Right renal cortex interstitium (tissue), 3 donors: ENCODE data around the gene DCLK1. TPM values are rescaled to one million over a fixed set of nuclear protein-coding genes. Genes with fewer than 3 reads are reported as not detected.

ENCODE experiments used
- DNase-seq, 3 donors: peaks; one replicate each; pipeline ENCODE4 v3.0.0-alpha.2; 2013; ENCODE audit warnings: low read depth in 3 of 3, low spot score in 2 of 3
- polyA plus RNA-seq, 3 donors: library from polyadenylated mRNA; unstranded; fragments of 120-200 nt; gene quantifications; one replicate each; pipeline ENCODE4 v1.2.1, GENCODE V29; 2013; ENCODE audit not compliant: insufficient read length in 3 of 3

Gene DCLK1
- polyA plus RNA-seq, 3 donors, result 3.5 to 6.3 (median 4.4) TPM

DNA sequence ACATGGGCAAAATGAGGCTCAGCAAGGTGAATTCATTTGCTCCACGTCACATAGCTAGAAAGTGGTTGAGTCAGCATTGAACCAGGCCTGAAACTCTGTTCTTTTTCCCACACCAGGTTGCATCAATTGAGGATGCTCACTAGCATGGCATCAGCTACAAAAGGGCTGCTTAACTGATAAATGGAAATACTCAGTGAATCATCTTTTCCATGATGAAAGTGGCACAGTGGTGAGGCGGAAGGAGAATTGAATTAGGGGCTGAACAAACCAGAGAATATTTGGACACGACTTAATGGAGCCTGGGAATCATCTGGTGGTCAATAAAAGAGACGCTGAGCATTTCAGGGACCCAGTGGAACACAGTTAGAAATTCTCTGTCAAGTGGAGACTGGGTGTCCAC, 334.6 kb downstream of the DCLK1 start:
- no peak for DNase-seq

DNA sequence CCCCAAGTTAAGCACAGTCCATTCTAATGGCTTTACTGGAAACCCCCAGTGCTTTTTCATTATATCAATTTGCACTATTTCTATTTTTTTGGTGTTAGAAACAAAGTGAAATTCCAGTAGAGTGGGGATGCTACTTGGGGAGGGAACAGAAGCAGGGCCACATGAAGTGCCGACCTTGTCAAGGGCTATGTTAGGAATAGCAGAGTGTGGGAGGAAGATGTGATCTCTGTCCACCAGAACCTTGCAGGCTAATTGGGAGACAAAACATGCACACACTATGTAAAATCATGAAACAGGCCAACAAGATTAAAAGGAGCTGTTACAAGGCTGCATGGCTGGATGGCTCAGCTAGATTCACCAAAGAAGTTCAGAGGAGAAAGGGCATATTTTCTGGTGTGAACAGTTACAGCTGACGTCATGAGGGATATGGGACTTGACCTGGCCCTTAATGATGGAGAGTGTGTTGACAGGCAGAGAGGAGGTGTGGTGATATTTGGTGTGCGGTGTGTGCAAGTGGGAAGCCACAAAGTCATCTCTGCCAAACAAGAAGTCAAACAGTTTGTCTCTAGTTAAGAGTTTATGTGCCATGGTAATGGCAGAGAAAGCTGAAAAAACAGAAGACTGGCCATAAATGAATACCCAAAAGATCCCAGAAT, 336.3 kb downstream of the DCLK1 start:
- no peak for DNase-seq

DNA sequence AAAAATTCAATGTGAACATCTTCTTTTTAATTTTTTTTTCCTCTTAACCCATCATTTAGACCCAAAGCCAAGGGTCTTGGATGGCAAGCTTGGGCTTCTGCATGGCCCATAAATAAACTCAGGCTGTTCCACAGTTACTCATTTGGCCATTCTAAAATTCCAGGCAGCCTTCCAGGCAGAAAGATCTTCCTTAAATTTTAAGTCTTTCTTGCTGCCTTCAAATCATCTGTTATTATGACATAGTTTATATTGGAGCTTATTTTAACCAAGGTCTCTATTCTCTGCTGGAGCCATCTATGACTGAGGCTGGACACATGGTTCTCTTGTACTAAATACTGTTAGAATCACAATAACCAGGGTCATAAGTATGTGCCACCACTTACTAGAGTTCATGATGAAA, 337.4 kb downstream of the DCLK1 start:
- no peak for DNase-seq

DNA sequence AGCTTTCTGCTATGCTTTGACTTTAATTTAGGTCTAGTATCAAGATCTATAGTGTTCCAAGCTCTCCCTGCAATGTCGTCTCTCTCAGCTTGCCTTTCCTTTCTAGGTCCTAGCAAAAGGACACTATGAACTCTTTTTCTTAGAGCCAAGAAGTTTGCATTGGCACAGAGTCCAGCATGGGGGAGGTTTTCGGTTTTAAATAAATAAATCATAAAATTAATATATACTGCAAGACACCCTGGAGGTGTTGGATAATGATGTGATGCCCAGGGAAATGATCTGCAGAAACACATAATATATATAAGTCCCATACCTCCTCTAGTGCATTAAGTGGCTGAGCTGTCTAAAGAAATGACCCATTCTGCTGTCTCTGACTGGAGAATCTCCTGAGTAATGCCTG, 338.3 kb downstream of the DCLK1 start:
- no peak for DNase-seq

DNA sequence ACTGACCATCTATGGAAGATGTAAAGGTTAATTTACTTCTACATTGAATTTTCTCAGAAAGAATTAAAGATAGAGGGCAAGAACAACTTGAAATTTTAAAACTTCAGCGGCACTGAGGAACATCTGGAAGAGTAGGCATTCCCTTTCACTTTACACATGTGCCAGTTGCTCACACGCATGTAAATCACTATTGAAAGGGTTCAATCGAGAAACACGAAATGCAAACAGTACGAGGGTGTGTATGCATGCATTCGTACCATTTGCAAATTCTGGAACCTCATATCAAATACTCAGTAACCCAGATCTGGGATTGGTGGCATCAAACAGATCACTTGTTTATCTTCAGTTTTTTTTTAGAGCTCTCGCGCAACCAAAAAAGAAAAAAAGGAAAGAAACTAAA, 339.2 kb downstream of the DCLK1 start:
- no peak for DNase-seq

DNA sequence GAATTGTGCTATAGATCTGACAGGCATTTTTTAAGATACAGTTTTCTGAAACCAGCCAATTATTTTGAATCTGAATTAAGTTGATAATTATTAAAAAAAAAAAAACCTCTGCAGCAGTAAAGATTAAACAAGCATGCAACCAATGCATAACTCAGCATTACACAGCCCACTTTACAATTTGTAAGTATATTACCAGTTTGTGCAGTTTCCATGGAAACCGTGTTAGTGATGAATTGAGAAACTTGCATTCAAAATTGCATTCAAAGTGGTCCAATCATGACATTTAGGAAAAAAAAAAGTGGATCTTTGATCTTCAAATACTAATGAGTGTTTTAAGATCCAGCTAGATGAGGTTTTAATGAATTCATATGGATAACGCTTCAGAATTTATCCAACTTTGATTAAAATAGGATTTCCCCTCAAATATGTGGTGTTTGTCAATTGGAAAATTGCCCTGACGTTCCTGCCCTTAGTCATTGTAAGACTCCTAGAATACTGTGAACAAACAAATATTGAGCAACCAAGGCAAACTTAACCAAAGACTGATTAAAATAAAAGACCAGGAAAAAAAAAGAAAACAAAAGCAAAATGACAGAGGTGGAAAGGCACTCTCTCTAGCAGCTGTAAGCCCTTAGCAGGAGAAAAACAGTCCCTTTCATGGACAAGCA, 339.9 kb downstream of the DCLK1 start:
- DNase-seq, result no peak

DNA sequence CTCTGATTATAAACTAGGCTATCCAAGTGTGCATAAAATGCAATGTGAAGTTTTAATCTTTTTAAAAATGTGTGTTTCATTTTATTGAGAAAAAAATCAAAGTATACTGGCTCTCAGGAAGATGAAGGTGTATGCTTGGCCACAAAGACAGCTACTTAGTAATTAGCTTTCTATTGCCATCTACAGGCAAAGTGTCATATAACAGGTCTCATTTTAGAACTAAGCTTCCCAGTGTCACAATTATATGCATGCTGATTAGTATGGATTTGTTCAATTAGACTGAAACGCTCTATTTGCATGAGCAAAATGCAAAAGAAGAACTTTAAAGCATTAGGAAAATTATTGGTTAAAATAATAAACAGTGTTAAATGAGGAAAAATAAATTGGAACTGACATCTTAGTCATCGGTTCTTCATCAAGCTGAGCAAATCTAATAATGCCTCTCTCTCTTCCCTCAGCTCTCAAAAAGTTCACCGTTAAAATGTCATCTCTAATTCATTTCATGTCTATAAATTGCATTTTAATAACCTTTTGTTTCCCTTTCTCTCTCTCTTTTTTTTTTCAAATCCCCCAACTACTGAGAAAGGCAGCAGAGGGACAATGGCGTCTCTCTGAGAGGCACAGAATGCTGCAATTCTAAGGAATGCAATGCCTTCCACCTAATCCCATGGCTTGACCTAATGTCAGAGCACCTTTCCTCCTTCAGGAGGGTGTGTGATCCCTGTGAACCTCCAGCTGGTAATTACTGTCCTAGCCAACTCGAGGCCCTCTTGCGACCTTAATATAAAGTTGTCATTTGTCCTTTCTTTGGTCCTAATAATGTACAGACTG, 341.6 kb downstream of the DCLK1 start:
- DNase-seq, result no peak

DNA sequence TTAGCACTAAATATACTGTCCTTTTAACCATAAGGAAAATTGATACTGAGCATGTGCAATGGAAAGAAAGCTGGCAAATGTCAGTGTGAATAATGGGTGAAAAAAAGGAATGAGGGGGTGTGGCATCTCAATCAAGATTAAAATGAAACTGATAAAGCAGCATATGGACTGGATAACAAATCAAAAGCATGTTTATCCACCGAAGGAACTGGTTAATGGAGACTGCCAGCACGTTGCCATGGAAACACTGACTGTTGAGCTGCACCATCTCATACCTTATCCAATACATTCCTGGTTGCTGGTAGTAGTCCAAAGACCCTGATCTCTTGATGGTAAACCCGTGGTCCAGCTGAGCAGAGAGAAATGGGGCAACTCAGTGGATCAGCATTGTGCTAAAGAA, 343.2 kb downstream of the DCLK1 start:
- no peak for DNase-seq

DNA sequence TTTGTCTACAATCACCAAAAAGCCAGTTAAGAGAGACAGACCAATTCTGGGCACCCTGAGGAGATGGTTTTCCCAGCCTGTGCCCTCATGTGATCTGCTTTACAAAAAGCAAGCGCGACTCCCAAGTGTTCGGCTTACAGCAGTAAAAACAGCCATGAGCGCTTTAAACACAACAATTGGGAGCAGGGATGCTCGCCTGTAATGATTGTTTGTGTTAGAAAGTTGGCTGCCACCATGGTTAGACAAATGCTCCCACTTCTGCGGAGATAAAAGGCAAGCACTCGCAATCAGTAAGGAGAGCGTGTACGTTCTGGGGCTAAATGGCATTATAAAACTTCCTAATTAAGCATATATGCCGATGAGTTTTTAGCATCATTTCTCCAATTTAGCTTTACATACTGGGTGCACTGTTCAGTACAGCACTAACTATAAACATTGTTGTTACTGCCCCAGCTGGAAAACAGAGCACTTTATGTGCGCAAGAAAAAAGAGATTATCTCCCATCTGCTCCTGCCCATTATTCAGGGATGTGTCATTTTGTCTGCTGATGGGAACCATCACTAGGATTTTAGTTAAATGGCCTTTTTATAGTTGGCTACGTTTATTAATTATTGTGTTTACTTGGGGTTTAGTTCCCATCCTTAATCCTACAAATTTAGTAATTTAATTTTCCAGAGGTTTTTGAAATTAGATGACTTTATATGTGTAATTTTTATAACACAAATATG, 345.4 kb downstream of the DCLK1 start:
- no peak for DNase-seq

DNA sequence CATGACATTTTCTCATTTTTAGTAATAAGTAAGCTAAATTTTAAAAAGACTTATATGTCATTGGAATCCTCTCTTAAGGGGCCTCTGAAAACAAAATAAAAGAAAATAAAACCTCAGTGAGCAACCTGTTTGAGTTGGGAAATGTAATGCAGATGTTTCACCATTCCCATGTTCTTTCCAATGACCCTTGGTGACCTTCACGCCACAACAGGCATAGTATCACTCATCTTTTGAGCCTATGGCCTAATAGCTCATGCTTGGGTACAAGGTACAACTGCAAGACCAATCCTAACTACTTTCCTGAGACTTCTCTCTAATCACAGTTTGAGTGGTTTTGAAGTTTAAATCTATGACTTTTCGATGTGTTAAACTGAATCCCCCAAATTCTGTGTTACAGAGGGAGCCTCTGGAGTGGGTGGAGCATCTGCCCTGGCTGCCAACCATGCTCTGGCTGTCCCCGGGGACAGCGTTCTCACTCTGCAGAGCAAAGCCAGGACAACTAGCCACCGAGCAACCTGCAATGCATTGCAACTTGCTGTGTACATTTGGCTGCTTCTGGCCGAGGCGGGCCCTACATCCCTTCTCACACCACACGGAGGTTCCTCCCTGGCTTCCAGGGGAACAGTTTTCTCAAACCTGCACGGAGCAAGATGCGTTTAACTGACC, 346.8 kb downstream of the DCLK1 start:
- DNase-seq, result no peak

DNA sequence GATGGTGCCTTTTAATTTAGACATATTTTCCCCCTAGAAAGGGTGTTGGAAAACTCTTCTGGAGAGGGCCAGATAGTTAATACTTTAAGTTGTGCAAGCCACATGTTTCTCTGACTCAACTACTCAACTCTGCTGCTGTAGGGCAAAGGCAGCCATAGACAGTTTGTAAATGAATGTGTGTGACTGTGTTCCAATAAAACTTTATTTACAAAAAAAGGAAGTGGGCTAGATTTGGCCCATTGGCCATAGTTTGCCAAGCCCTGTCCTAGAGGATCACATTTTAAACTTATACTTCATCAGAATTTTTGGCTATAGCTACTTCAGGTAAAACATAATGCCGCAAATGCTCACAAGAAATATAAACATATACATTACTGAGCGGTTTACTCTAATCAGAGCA, 348.4 kb downstream of the DCLK1 start:
- DNase-seq, result no peak

DNA sequence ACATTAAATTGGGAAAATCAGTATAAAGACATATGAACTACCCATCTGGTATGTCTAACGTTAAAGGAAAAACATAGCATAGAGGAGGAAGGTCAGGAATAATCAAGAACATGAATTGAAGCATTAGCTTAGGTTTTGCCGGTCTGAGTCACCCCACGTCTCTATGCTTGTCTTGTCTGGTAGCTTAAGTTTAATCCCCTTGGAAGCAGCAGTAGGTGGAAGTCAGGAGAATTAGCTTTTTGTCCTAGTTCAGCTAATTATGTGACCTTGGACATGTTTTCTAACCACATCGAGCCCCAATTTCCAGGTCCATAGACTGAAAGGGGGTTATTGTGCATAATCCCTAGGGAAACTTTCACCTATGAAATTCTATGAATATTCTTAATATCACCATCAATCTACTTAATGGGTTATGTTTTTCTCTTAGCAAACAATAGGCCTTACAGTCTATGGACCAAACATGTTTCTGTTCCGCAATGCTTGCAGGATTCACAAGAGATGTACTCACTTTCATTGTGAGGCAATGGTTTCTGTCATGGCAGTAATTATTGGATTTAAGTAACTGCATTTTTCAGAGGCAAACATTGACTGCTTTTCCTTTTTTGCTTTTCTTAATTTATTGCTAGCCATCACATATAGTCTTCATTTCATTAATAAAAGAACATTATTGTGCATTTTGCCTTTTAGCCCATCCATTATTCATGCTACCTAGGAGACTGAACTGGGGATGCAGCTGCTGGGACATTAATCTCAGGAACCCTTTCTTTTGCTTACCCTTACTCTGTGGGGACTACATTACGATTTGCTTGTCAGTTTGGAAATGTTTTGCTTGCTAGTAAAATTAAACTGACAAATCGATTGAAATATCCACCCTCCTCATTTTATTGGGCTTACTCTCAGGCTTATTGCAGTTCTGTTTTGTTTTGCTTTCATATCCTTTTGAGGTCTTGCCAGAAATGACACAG, 349.9 kb downstream of the DCLK1 start:
- DNase-seq, result no peak

DNA sequence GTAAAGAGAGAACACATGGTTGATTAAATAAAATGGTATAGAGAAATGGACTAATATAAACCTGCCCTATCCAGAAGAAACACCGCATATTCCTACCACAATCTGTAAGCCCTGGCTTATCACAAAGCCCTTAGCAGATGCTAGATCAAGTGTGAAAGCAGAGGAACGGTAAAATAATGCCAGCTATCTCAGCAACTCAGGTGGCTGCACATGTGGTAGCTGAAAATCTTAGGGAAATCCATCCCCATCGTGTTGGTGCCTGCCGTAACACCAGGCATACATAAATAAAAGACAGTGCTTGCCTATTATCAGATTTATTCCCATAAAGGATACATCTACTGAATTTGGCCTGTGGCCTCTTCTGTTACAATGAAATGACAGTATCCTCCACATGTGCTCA, 350.6 kb downstream of the DCLK1 start:
- DNase-seq, result no peak

DNA sequence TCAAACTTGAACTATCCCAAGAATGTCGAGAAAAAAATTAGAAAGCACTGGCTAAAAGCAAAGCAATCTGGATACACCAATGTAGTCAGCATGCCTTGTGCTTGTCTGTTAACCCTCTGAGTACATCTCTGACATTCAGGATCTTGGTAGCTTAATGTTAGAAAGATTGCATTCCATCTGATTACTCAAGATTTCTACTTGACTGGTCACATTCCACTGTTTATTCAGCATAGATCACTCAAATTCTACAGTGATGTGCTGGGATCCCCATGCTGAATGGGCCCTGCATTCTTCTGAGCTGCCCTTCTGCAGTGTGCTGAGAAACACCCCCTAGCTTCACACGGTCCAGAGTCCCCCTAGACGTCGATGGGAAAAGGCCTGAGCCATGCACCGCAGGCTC, 359.3 kb downstream of the DCLK1 start:
- DNase-seq, result no peak

DNA sequence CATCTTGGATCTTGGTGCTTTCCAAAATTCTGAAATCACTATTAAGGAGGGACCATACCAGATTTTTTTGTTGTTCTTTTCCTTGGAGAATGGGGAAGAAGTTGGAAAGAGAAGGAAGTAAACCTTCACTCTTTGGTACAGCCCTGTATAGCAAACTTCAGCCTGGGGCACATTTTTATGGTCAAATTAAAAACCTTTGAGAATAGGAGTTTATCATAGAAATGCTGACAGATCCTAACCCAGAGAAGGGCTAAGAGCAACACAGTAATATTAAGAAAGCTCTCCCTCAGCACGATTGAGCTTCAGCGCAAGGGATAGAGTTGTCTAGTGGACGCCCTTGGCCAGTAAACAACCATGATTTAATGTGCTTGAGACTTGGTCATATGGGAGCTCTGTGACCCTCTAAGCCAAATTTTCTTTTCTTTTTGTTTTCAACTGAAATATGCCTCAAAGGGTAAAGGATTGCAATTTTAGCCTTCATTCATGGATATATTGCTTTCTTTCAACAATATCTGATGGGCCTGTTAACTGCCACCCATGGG, 360.4 kb downstream of the DCLK1 start:
- no peak for DNase-seq

DNA sequence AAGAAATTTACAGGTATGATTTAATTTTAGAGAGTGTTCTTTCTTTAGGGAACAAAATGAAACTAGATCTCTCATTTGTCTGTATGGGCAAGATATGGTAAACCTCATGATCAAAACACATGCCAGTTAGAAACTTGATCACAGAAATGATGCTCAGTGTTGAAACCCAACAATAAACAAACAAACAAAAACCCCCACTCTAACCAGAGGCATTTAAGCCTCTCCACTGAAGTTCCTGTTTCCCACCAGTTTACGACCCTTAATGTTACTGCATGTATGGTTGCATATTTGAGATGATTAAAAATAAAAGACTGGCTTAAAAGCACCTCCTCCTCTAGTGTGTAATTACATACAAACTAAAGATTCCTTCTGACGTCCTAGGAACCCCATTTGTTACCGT, 361.4 kb downstream of the DCLK1 start:
- DNase-seq, result no peak

DNA sequence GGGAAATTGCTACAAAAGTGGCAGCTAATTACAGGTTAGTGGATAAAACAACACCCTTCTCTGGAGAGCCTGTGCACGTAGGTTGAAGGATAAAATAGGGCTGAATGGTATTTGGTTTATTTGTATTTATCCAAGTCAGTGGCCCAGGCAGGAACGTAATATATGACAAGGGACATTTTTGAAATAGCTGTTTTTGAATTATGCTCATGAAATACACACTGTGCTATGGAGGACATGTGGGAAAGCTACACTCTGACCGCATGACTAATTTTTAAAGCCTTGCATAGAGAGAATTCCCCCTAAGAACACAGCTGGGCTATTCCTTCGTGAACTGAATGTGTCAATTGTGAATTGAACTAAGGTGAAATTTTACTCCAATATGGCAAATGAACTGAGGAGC, 362.6 kb downstream of the DCLK1 start:
- DNase-seq, result no peak

DNA sequence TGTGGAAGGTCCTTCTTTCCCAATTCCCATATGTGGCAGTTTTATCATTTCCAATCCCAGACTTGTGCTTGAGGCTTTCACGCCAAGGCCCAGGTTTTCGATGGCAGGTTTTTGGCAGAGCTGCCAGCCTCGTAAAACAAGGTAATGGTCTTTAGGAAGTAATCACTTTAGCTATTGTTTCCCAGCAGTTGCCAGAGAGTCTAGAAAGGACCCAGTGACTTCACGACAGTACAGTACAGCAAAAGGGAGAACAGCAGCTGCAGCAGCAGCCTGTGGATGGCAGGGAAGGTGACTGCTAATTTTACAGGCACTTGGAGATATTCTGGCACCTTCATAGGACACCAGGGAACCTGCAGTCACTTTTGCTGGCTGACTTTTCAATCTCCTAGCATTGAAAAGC, 363.1 kb downstream of the DCLK1 start:
- no peak for DNase-seq

DNA sequence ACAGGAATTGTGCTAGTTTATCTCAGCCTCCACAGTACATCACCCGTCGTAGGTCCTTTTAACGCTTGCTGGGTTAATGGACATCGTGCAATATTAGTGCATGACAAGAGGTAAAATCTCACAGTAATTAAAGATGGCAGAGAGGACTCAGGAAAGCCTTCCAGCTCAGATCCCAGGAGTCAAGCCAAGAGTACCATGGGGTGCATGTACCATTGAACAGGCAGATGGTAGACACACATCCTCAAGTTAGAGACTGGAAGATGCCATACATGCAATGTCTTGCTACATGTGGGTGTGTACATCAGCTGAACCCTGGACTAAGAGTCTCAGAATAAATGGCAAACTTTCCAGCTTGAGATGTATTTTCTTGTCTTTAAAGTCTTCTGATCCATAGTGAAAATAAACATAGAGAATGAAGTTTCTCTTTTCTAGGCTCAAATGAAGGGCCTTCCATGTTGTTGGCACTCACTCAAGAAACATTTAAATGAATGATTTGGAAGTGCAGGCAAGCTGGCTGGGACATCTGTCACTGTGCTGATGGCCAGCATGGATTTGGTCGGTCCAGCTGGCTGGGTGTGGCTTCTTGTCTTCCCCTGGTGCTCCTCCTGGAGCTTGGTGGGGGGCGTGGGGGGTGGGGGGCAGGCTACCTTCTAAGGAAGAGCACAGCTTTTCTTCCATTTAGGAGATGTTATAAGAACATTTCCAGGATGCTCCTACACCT, 363.8 kb downstream of the DCLK1 start:
- DNase-seq, result no peak
